Measurements from ENCODE around the gene SMTNL2. TPM values are rescaled to one million over a fixed set of nuclear protein-coding genes. Genes with fewer than 3 reads are reported as not detected.

Gene SMTNL2
- total RNA-seq, 1 donor from 2014 or later: 22.0 TPM

DNA sequence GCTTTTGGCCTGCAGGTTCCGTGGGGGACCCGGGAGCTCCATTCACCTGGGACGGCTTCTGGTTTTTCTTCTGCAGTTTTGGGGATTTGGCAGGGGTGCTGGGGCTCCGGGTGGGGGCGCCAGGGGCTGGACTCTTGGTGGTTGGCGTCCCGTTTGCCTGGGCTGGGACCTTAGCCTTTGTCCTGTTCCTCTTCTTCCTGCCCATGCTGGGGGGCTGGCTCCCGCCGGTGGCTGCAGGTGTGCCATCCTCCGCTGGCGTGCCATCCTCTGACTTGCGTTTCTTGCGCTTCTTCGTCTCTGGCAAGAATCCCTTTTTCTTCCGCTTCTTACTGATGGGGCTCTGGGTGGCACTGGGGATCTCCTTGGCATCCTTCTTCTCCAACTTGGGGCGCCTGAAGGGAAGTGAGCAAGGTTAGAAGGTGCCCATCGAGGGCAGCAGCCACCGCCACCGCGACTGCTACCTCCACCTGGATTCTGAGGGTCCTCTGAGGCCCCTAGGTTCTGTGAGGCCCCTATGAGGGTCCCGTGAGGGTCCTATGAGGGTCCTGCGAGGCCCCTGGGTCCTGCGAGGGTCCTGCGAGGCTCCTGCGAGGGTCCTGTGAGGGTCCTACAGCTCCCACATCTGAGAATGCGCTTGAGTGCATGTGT is 44.6 kb upstream of the SMTNL2 start:
- TF ChIP-seq, protein P1, sequence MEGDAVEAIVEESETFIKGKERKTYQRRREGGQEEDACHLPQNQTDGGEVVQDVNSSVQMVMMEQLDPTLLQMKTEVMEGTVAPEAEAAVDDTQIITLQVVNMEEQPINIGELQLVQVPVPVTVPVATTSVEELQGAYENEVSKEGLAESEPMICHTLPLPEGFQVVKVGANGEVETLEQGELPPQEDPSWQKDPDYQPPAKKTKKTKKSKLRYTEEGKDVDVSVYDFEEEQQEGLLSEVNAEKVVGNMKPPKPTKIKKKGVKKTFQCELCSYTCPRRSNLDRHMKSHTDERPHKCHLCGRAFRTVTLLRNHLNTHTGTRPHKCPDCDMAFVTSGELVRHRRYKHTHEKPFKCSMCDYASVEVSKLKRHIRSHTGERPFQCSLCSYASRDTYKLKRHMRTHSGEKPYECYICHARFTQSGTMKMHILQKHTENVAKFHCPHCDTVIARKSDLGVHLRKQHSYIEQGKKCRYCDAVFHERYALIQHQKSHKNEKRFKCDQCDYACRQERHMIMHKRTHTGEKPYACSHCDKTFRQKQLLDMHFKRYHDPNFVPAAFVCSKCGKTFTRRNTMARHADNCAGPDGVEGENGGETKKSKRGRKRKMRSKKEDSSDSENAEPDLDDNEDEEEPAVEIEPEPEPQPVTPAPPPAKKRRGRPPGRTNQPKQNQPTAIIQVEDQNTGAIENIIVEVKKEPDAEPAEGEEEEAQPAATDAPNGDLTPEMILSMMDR (IDR thresholded peaks at IDR 0.05; ENCODE audit: partially characterized antibody, unreplicated experiment): no peak
- DNase-seq: no peak
- Mint-ChIP-seq H3K4me1 (ENCODE audit: low read depth, unreplicated experiment) (peaks cover 1% of the 10 kb centered on the region), H3K27me3 (ENCODE audit: unreplicated experiment) (peaks cover 2% of the 10 kb centered on the region), H3K4me3 (ENCODE audit: unreplicated experiment) (no peak overlapping the region), H3K27ac (ENCODE audit: unreplicated experiment) (no peak overlapping the region), H3K9me3 (ENCODE audit: unreplicated experiment) (peaks cover 1% of the 10 kb centered on the region), H3K36me3 (ENCODE audit: unreplicated experiment) (no peaks in the 10 kb centered on the region)

DNA sequence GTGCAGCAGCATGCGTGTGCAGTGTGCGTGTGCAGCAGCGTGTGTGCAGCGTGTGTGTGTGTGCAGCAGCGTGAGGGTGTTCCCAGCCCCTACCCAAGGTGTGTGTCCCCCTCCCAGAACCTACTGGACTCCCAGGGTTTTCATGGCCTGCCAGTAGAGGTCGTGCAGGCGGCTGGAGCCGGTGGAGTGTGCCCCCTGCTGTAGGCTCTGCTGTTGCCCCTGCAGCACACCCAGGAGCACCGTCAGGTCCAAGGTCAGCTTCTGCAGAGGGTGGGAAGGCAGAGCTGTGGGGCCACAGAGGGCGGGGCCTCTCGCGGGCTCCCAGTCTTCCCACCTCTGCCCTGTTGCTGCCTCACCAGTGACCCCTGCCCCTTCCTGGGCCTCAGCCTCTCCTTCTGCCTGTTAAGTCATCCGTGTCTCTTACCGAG is 44.1 kb upstream of the SMTNL2 start:
- TF ChIP-seq, protein P1 (IDR thresholded peaks at IDR 0.05; ENCODE audit: partially characterized antibody, unreplicated experiment): no peak
- H3K36me3 Mint-ChIP-seq (ENCODE audit: unreplicated experiment): no peaks in the 10 kb centered on the region
- no peak for DNase-seq

DNA sequence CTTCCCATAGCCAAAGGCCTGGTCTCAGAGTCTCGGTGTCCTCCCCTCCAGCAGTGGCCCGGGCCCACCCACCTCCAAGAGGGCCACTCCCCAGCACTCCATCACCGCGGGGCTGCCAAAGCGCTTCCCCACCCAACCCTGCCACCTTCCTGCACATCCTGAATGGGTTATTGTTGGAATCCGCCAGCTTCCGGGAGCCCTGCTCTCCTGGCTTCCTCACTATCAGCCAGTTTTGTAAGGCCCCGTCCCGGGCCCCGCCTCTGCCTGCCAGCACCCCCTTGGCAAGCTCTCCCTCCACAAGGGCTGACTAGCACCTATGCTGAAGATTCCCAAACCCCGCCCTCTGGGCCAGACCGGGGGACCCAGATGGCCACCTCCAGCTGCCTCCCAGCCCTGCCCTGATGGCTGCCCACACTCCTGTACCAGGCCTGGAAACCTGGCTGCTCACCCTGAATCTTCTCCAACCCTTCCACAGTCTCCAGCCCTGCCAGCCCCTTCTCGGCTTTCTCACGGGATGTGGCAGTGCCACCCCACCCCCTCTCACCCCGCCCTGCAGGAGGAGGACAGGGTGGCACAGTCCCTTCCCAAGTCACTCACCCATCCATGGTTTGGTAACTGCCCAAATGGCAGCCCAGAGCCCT is 43.5 kb upstream of the SMTNL2 start:
- H3K4me3 Mint-ChIP-seq (ENCODE audit: unreplicated experiment): no peak overlapping the region
- no peaks in the 10 kb centered on the region for H3K36me3 Mint-ChIP-seq (ENCODE audit: unreplicated experiment)
- peaks cover 1% of the 10 kb centered on the region for H3K9me3 Mint-ChIP-seq (ENCODE audit: unreplicated experiment)
- no peaks in the 10 kb centered on the region for H3K27me3 Mint-ChIP-seq (ENCODE audit: unreplicated experiment)
- H3K27ac Mint-ChIP-seq (ENCODE audit: unreplicated experiment): peak overlapping the region; percentile 8
- no peak for DNase-seq
- TF ChIP-seq, protein P1 (IDR thresholded peaks at IDR 0.05; ENCODE audit: partially characterized antibody, unreplicated experiment): no peak
- H3K4me1 Mint-ChIP-seq (ENCODE audit: low read depth, unreplicated experiment): peaks cover 3% of the 10 kb centered on the region

More for the DNA sequence above, 44.1 kb upstream of the SMTNL2 start:
- peaks cover 2% of the 10 kb centered on the region for H3K27me3 Mint-ChIP-seq (ENCODE audit: unreplicated experiment)
- peaks cover 5% of the 10 kb centered on the region for H3K4me1 Mint-ChIP-seq (ENCODE audit: low read depth, unreplicated experiment)
- no peak overlapping the region for H3K27ac Mint-ChIP-seq (ENCODE audit: unreplicated experiment)
- no peak overlapping the region for H3K4me3 Mint-ChIP-seq (ENCODE audit: unreplicated experiment)
- H3K9me3 Mint-ChIP-seq (ENCODE audit: unreplicated experiment): peaks cover 1% of the 10 kb centered on the region

DNA sequence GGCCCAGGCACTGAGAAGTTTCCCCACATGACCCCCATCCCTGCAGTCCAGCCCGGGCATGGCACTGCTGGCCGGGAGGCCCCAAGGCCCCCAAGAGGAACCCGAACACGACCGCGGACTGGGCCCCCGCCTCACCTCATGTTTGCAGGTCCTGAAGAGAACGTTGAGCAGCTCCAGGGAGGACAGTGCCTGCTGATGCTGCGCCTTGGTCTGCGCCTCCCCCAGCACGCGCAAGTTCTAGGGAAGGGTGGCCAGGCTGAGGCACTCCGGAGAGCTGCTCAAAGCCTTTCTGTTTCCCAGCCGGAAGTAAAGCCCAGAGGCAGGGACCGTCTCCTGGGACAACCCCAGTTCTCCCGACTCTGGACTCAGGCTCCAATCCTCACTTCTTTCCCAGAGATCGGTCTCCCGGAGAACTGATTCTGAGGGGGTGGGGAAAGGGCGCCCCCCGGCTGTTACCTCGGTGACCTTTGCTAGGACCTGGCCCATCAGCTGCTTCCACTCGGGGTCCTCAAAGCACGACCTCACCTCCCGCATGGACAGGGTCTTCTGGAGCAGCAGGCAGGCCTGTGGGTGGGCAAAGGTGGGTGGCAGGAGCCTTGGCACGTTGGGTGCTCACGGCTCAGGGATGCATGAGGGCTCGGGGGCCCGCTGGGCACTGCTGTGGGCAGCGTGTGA is 42.9 kb upstream of the SMTNL2 start:
- peak overlapping the region; percentile 48 for H3K27ac Mint-ChIP-seq (ENCODE audit: unreplicated experiment)
- no peaks in the 10 kb centered on the region for H3K36me3 Mint-ChIP-seq (ENCODE audit: unreplicated experiment)

More for the DNA sequence above, 42.9 kb upstream of the SMTNL2 start:
- TF ChIP-seq, protein P1 (IDR thresholded peaks at IDR 0.05; ENCODE audit: partially characterized antibody, unreplicated experiment): no peak
- DNase-seq: peak; percentile 43
- H3K4me1 Mint-ChIP-seq (ENCODE audit: low read depth, unreplicated experiment): peaks cover 3% of the 10 kb centered on the region
- H3K4me3 Mint-ChIP-seq (ENCODE audit: unreplicated experiment): no peak overlapping the region
- H3K27me3 Mint-ChIP-seq (ENCODE audit: unreplicated experiment): no peaks in the 10 kb centered on the region
- peaks cover 1% of the 10 kb centered on the region for H3K9me3 Mint-ChIP-seq (ENCODE audit: unreplicated experiment)
